GM23338 (cell line): ENCODE data around the gene SNX8. TPM values are rescaled to one million over a fixed set of nuclear protein-coding genes. Genes with fewer than 3 reads are reported as not detected.

Experiments
- ATAC-seq: fragments of 200-7000 bp; cut with Tn5 transposase; 3 replicates; pipeline ENCODE4 v1.9.1; 2020
- DNase-seq: peaks from one replicate; pipeline ENCODE4 v3.0.0-alpha.2; 2015; ENCODE audit warnings: low spot score
- H2AFZ ChIP-seq: fragments of 200-600 bp; sonication (generic); 2 replicates; pipeline ENCODE4 v1.8.0; 2016; ENCODE audit warnings: antibody characterized with exemption, mild to moderate bottlenecking, moderate library complexity
- H3F3A ChIP-seq: fragments of 200-600 bp; sonication (generic); replicated peaks from 2 replicates; pipeline ENCODE4 v1.8.0; 2017; ENCODE audit warnings: antibody characterized with exemption, mixed run types, low read depth
- H3K27ac ChIP-seq: fragments of 200-600 bp; sonication (generic); 2 replicates; pipeline ENCODE4 v1.6.1; 2016; ENCODE audit warnings: low read depth
- H3K27me3 ChIP-seq: fragments of 200-600 bp; sonication (generic); 2 replicates; pipeline ENCODE4 v1.8.0; 2016; ENCODE audit warnings: mild to moderate bottlenecking, mixed run types, moderate library complexity; ENCODE audit not compliant: insufficient read depth
- H3K36me3 ChIP-seq: fragments of 200-600 bp; sonication (generic); 2 replicates; pipeline ENCODE4 v1.8.0; 2016; ENCODE audit warnings: mild to moderate bottlenecking; ENCODE audit not compliant: insufficient read depth
- H3K4me1 ChIP-seq: fragments of 200-600 bp; sonication (generic); 2 replicates; pipeline ENCODE4 v1.8.0; 2016; ENCODE audit warnings: mild to moderate bottlenecking, moderate library complexity; ENCODE audit not compliant: insufficient read depth
- H3K4me2 ChIP-seq: fragments of 200-600 bp; sonication (generic); 2 replicates; pipeline ENCODE4 v1.7.1; 2017; ENCODE audit warnings: mixed run types
- H3K4me3 ChIP-seq: fragments of 200-600 bp; sonication (generic); 2 replicates; pipeline ENCODE4 v1.6.1; 2016; ENCODE audit warnings: mixed run types
- H3K79me2 ChIP-seq: fragments of 200-600 bp; sonication (generic); replicated peaks from 2 replicates; pipeline ENCODE4 v1.8.0; 2017; ENCODE audit warnings: mild to moderate bottlenecking; ENCODE audit not compliant: insufficient read depth
- H3K9me2 ChIP-seq: fragments of 200-600 bp; sonication (generic); 2 replicates; pipeline ENCODE4 v1.8.0; 2017; ENCODE audit not compliant: insufficient read depth
- H4K20me1 ChIP-seq: fragments of 200-600 bp; sonication (generic); replicated peaks from 2 replicates; pipeline ENCODE4 v1.8.0; 2017; ENCODE audit warnings: mild to moderate bottlenecking; ENCODE audit not compliant: insufficient read depth
- H3K27ac Mint-ChIP-seq: 2 replicates; pipeline ENCODE4 v1.8.0; 2020; ENCODE audit warnings: inconsistent platforms, mild to moderate bottlenecking, moderate library complexity, mixed read lengths
- H3K27me3 Mint-ChIP-seq: 3 replicates; pipeline ENCODE4 v1.8.0; 2022; ENCODE audit warnings: low read depth, mild to moderate bottlenecking, moderate library complexity, mixed read lengths, inconsistent platforms; ENCODE audit not compliant: insufficient read depth, poor library complexity
- H3K36me3 Mint-ChIP-seq: 3 replicates; pipeline ENCODE4 v1.8.0; 2021; ENCODE audit warnings: low read depth, mild to moderate bottlenecking, inconsistent platforms, moderate library complexity, mixed read lengths
- H3K4me1 Mint-ChIP-seq: 3 replicates; pipeline ENCODE4 v1.8.0; 2020; ENCODE audit warnings: mild to moderate bottlenecking, inconsistent platforms, mixed read lengths
- H3K4me3 Mint-ChIP-seq: 3 replicates; pipeline ENCODE4 v1.8.0; 2021; ENCODE audit warnings: moderate library complexity, mild to moderate bottlenecking, inconsistent platforms, mixed read lengths
- H3K9me3 Mint-ChIP-seq: 3 replicates; pipeline ENCODE4 v1.8.0; 2020; ENCODE audit warnings: moderate library complexity, mild to moderate bottlenecking, inconsistent platforms, mixed read lengths
- CREB1 ChIP-seq: fragments of 250-450 bp; sonication (Bioruptor Pico); IDR thresholded peaks from 2 replicates; pipeline ENCODE4 v1.5.0; 2020; ENCODE audit warnings: low read depth, mild to moderate bottlenecking, moderate library complexity
- EZH2 ChIP-seq: fragments of 200-600 bp; sonication (generic); IDR thresholded peaks from one replicate; pipeline ENCODE4 v1.8.0; 2017; ENCODE audit warnings: antibody characterized with exemption, mild to moderate bottlenecking, low read depth; ENCODE audit not compliant: unreplicated experiment
- JUNB ChIP-seq: IDR thresholded peaks from one replicate; pipeline ENCODE4 v1.6.1; 2016; ENCODE audit warnings: antibody characterized with exemption; ENCODE audit not compliant: unreplicated experiment
- POLR2AphosphoS5 ChIP-seq: IDR thresholded peaks from 2 replicates; pipeline ENCODE4 v1.6.1; 2016; ENCODE audit warnings: antibody characterized with exemption, low read depth
- ZNF114 ChIP-seq: fragments of 250-450 bp; sonication (Bioruptor Pico); IDR thresholded peaks from 2 replicates; pipeline ENCODE4 v1.5.0; 2020; ENCODE audit warnings: mild to moderate bottlenecking, moderate library complexity
- ZNF331 ChIP-seq: fragments of 250-450 bp; sonication (Bioruptor Pico); IDR thresholded peaks from 2 replicates; pipeline ENCODE4 v1.5.0; 2020; ENCODE audit warnings: low read depth, mild to moderate bottlenecking, moderate library complexity
- polyA plus RNA-seq: library from polyadenylated mRNA; unstranded; fragments of >200 nt; fragmentation: Nextera tagmentation; extraction: Ambion mirVana; gene quantifications from 2 replicates; pipeline ENCODE4 v1.2.1, GENCODE V29; 2016
- total RNA-seq: library from RNA; depleted of rRNA; stranded (reverse); fragments of >200 nt; shearing (Covaris generic); gene quantifications from 2 replicates; pipeline ENCODE4 v1.2.3, GENCODE V29; 2014
- TF ChIP-seq, protein P1 (sequence below): fragments of 250-450 bp; sonication (Bioruptor Pico); IDR thresholded peaks from 2 replicates; pipeline ENCODE4 v1.5.0; 2020; ENCODE audit warnings: mild to moderate bottlenecking, moderate library complexity
- TF ChIP-seq, protein P2 (sequence below), 2 experiments: fragments of 200-600 bp in 1 of 2; sonication (generic) in 1 of 2; conservative IDR thresholded peaks; 2 replicates each; pipeline versions ENCODE4 v1.5.1 to v1.6.1; 2016 to 2017; ENCODE audit warnings: antibody characterized with exemption in 2 of 2, low read depth in 2 of 2, mild to moderate bottlenecking in 2 of 2, moderate library complexity in 1 of 2
- TF ChIP-seq, protein P3 (sequence below): IDR thresholded peaks from 2 replicates; pipeline ENCODE4 v1.6.1; 2016; ENCODE audit warnings: antibody characterized with exemption

The SNX8 gene
- total and polyA plus RNA-seq, 2 experiments from 2014 or later: 44.3 to 50.9 TPM

DNA sequence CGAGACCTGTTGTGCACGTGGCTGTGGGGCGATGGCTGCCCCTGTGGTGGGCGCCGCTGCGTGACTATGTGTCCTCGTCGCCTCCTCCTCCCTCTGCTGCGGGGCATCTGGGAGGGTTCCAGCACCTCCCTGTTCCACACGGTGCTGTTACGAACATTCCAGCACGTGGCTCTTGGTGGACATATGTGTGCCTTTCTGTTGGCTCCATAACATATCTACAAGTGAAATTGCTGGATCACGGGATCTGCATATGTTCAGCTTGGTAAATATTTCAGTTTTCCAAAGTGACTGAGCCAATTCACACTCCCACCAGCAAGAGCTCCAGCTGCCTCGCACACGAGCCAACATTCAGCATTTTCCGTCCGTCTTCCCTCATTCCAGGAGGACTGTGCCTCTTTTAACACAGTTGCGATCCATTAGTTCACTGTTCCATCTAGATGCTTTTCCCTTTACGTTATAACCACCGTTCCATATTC, 25.1 kb downstream of the SNX8 start (continued):
- TF ChIP-seq, protein P1, sequence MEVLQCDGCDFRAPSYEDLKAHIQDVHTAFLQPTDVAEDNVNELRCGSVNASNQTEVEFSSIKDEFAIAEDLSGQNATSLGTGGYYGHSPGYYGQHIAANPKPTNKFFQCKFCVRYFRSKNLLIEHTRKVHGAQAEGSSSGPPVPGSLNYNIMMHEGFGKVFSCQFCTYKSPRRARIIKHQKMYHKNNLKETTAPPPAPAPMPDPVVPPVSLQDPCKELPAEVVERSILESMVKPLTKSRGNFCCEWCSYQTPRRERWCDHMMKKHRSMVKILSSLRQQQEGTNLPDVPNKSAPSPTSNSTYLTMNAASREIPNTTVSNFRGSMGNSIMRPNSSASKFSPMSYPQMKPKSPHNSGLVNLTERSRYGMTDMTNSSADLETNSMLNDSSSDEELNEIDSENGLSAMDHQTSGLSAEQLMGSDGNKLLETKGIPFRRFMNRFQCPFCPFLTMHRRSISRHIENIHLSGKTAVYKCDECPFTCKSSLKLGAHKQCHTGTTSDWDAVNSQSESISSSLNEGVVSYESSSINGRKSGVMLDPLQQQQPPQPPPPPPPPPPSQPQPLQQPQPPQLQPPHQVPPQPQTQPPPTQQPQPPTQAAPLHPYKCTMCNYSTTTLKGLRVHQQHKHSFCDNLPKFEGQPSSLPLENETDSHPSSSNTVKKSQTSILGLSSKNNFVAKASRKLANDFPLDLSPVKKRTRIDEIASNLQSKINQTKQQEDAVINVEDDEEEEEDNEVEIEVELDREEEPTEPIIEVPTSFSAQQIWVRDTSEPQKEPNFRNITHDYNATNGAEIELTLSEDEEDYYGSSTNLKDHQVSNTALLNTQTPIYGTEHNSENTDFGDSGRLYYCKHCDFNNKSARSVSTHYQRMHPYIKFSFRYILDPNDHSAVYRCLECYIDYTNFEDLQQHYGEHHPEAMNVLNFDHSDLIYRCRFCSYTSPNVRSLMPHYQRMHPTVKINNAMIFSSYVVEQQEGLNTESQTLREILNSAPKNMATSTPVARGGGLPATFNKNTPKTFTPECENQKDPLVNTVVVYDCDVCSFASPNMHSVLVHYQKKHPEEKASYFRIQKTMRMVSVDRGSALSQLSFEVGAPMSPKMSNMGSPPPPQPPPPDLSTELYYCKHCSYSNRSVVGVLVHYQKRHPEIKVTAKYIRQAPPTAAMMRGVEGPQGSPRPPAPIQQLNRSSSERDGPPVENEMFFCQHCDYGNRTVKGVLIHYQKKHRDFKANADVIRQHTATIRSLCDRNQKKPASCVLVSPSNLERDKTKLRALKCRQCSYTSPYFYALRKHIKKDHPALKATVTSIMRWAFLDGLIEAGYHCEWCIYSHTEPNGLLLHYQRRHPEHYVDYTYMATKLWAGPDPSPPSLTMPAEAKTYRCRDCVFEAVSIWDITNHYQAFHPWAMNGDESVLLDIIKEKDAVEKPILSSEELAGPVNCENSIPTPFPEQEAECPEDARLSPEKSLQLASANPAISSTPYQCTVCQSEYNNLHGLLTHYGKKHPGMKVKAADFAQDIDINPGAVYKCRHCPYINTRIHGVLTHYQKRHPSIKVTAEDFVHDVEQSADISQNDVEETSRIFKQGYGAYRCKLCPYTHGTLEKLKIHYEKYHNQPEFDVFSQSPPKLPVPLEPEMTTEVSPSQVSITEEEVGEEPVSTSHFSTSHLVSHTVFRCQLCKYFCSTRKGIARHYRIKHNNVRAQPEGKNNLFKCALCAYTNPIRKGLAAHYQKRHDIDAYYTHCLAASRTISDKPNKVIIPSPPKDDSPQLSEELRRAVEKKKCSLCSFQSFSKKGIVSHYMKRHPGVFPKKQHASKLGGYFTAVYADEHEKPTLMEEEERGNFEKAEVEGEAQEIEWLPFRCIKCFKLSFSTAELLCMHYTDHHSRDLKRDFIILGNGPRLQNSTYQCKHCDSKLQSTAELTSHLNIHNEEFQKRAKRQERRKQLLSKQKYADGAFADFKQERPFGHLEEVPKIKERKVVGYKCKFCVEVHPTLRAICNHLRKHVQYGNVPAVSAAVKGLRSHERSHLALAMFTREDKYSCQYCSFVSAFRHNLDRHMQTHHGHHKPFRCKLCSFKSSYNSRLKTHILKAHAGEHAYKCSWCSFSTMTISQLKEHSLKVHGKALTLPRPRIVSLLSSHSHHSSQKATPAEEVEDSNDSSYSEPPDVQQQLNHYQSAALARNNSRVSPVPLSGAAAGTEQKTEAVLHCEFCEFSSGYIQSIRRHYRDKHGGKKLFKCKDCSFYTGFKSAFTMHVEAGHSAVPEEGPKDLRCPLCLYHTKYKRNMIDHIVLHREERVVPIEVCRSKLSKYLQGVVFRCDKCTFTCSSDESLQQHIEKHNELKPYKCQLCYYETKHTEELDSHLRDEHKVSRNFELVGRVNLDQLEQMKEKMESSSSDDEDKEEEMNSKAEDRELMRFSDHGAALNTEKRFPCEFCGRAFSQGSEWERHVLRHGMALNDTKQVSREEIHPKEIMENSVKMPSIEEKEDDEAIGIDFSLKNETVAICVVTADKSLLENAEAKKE: no peak
- no peak for TF ChIP-seq POLR2AphosphoS5

DNA sequence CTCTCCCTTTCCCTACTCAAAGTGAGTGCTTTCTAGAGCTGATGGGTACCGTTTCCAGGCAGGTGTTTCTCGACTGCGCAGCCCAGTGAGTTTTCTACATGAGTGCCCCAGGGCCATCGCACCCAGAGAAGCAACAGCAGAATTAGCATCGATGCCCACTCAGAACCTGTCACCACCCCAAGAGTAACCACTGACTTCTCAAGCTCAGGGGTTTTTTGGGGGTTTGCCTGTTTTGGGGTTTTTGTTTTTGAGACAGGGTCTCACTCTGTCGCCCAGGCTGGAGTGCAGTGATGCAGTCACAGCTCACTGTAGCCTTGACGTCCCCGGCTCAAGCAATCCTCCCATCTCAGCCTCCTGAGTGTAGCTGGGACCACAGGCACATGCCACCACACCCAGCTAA, 25.7 kb downstream of the SNX8 start:
- no peaks in the 10 kb centered on the region for H3K36me3 Mint-ChIP-seq
- no peaks in the 10 kb centered on the region; the same call in 1 of the 2 replicates for H3K4me1 ChIP-seq
- no peaks in the 10 kb centered on the region for H3K4me1 Mint-ChIP-seq
- DNase-seq (no peak), ATAC-seq (no peak)
- peaks cover 17% of the 10 kb centered on the region; the same call in 1 of the 2 replicates for H3K79me2 ChIP-seq
- no peaks in the 10 kb centered on the region for H3F3A ChIP-seq
- H3K36me3 ChIP-seq: no peaks in the 10 kb centered on the region
- H3K9me2 ChIP-seq: no peaks in the 10 kb centered on the region
- H3K27me3 ChIP-seq: no peaks in the 10 kb centered on the region
- no peaks in the 10 kb centered on the region for H4K20me1 ChIP-seq
- H3K27ac ChIP-seq: no peak overlapping the region
- no peak overlapping the region for H3K4me2 ChIP-seq
- H3K4me3 ChIP-seq: no peak overlapping the region
- H3K9me3 Mint-ChIP-seq: no peaks in the 10 kb centered on the region
- peaks cover 3% of the 10 kb centered on the region for H3K27me3 Mint-ChIP-seq
- no peak overlapping the region for H2AFZ ChIP-seq
- no peak overlapping the region for H3K27ac Mint-ChIP-seq
- H3K4me3 Mint-ChIP-seq: no peak overlapping the region
- TF ChIP-seq ZNF114 (CRISPR knock-in tag) (no peak), ZNF331 (CRISPR knock-in tag) (no peak), EZH2 (no peak), JUNB (no peak), CREB1 (CRISPR knock-in tag) (no peak)
- TF ChIP-seq, protein P2, sequence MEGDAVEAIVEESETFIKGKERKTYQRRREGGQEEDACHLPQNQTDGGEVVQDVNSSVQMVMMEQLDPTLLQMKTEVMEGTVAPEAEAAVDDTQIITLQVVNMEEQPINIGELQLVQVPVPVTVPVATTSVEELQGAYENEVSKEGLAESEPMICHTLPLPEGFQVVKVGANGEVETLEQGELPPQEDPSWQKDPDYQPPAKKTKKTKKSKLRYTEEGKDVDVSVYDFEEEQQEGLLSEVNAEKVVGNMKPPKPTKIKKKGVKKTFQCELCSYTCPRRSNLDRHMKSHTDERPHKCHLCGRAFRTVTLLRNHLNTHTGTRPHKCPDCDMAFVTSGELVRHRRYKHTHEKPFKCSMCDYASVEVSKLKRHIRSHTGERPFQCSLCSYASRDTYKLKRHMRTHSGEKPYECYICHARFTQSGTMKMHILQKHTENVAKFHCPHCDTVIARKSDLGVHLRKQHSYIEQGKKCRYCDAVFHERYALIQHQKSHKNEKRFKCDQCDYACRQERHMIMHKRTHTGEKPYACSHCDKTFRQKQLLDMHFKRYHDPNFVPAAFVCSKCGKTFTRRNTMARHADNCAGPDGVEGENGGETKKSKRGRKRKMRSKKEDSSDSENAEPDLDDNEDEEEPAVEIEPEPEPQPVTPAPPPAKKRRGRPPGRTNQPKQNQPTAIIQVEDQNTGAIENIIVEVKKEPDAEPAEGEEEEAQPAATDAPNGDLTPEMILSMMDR (conservative IDR thresholded peaks at IDR 0.05; ENCODE audit: low read depth in 2 of 2): no peak
- TF ChIP-seq, protein P3, sequence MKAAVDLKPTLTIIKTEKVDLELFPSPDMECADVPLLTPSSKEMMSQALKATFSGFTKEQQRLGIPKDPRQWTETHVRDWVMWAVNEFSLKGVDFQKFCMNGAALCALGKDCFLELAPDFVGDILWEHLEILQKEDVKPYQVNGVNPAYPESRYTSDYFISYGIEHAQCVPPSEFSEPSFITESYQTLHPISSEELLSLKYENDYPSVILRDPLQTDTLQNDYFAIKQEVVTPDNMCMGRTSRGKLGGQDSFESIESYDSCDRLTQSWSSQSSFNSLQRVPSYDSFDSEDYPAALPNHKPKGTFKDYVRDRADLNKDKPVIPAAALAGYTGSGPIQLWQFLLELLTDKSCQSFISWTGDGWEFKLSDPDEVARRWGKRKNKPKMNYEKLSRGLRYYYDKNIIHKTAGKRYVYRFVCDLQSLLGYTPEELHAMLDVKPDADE: no peak
